IPS-11a (cell line): Measurements from ENCODE around the gene TMF1.

Experiments
- H3K4me3 ChIP-seq: one replicate; pipeline ENCODE4 v1.5.1; 2013; ENCODE audit warnings: low read depth, low read length, control low read depth

TMF1 gene

DNA sequence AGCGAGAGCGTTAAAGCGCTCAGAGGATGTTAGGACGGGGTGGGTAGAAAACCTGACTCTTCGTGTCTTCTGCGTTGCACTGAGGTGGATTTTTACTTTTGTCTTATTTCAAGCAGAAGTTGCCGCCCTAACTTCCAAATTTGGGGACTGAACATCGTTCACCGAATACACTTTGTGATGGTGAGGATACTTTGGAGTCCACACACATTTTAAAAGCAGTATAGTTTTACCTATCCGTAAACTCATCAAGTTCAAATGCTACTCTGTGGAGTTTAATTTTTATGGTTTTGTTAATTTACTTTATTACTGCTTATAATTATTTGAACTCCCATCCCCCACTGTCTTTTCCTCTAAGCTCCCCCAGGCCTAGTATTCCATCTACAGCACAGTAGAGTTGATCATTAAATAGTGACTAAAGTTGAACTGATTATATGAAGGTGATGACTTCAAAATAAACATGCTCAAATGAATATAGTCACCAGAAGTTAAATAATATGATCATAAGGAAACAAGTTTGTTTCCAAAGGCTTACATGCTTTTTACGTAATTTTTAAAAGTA, 38.0 kb downstream of the TMF1 start:
- peak overlapping the region; percentile 63 for H3K4me3 ChIP-seq

DNA sequence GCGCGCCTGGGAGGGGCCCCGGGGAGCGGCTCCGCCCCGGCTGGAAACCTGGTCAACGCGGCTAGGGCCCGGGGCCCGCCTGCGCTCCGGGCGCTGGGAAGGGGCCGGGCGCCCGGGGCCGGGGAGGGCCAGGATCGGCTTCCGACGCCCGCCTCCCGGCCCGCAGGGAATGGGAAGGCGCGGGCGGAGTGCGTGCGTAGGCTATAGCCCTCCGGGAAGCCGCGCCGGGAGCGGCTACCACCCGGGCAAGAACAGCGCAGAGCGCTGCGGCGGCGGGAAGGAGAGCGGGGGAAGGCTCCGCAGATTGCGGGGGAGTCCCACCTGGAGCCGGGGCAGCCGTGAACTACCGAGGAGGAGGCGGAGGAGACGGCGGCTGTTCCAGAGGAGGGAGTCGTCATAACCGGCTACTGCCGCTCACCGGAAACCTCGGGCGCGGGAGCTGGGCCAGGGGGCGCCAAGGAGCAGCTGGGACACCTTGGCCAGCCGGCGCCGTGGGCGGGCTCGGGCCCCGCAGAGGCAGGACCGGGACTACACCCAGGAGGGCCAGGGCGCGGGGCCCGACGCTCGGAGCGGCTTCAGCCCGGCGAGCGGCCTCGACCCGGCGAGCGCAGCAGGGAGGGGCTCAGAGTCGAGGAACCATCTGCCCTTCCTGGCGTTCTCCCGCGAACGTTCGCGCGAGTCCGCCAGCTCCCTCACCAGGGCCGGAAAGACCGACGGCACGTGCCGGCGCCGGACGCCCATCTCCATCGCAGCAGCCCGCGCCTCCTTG, 38.7 kb downstream of the TMF1 start, which contains the start of gene EOGT:
Gene EOGT (minus strand): TSS at position 432 of the 769 bp plus-strand sequence. CDS start 3,838 bp downstream, outside the sequence.
- peak within 1 kb of the TSS; percentile 63 for H3K4me3 ChIP-seq

DNA sequence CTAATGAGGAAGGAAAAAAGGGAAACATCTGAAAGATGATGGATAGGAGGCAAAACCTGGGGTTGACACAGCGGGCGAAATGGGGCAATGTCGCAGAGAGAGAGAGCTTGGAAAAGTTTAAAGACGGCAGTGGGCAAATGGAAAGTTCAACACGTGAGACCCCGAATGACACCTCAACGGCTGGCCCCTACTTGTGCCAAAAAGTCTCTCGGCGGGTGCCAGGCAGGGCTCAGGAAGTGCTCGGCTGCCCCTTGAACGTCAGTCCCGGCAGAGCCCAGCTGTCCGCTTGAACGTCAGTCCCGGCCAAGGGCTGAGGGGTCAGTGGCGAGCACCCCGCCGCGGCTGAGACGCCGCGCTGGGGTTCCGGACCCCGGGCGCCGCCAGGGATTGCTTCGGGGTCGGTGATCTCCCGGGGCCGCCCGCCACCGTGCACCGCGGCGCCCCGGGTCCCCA, 39.3 kb downstream of the TMF1 start:
- H3K4me3 ChIP-seq, result peak overlapping the region; percentile 63

DNA sequence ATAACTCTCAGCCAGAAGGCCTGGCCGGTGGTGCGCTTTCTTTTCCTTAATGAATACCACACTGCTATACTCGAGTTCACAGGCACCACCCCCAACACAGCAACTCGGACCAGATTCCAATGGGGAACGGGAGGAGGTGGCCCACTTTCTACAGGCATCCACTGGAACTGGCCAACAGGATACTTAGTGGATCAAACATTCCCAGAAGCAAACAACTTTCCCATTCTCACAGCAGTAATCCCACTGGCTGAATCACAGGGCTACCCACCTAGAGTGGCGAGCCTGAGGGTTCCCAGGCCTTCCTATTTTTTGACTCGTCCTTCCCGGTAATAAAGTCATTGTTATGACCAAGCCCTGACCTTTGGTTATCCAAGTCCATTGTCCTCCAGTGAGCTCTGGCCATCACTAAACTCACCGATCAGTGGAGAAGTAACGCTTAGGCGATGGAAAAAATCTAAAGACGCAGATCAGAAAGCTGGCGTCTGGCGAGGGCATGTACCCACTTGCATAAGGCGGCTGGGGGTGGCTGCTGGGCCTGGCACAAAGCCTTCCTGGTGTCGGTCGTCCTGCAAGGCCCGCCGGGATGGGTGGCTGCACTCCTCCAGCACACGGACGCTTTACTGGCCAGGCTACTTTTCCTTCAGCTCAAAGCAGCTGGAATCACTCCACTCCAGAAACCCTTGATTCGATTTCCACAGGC, 39.9 kb downstream of the TMF1 start:
- H3K4me3 ChIP-seq, result no peak overlapping the region

DNA sequence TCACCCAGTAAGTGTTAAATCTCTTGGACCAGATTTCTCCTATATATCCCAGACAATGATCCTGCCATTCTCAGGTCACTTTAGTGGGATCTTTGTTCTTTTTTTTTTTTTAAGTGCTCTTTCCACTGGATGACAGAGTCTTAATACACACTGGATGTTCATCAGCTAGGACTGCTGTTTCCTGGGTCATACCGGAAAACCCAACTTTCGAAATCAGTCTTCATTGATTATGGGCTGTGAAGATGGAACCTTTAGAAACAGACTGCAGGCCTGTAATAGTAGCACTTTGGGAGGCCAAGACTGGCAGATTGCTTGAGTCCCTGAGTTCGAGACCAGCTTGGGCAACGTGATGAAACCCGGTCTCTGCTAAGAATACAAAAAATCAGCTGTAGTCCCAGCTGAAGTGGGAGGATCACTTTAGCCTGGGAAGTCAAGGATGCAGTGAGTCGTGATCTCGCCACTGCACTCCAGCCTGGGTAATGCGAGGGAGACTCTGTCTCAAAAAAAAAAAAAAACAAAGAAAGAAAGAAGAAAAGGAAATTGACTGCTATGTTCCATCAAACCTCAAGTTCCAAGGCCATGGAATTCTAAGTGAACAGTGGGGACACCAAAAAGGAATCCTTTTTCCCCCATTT, 40.9 kb downstream of the TMF1 start:
- H3K4me3 ChIP-seq, result no peak overlapping the region

DNA sequence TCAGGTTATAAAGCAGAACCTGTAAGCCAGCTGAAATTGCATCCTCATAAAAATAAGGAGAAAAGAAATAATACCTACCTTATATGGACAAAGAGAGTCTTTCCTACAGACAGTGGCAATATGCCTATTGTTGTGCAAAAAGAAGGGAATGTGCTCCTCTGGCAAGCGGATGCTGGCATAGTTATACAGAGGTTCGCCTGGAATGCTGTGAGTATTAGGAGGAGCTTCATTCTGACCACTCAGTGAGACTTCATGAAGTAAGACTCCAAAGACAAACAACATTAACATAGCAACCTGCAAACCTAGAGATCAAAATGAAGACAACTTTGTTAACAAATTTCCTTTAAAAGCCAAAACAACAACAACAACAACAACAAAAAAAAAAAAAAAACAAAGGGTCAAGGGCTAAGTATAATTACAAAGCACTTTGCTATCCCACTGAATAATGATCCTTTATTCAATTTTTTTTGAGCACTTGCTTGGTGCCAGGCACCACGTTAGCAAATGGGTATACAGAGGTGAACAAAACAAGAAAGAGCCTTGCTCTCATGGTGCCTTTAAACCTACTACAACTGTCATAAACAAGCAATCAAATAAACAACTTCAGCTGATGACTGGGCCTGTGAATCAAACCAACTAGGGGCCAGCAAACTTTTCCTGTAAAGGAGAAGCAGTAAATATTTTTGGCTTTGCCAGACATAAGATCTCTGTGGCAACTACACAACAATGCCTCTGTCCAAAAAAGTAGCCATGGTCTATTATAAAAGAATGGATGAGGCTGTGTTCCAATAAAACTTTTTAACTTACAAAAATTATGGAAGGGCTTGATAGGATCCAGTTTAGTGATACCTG, 42.3 kb downstream of the TMF1 start:
- H3K4me3 ChIP-seq, result no peak overlapping the region

DNA sequence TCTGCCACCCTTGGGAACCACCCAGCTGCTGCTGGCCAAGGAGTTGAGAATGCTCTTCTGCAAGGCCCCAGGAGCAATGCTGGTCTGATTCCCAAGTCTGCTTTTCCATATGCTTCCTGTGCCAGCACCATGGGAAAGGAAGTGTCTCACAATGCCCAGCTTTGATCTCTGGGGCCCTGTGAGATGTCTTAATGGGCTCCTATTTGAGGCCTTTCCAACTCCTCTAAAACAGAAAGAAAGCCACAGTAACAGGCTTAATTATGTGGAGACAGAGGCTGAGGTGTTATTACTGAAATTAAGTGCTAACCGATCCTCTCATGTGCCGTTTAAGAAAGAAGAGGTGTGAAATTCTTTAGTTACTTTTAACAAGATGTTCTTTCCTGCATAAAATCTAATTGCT, 43.2 kb downstream of the TMF1 start:
- H3K4me3 ChIP-seq, result no peak overlapping the region

DNA sequence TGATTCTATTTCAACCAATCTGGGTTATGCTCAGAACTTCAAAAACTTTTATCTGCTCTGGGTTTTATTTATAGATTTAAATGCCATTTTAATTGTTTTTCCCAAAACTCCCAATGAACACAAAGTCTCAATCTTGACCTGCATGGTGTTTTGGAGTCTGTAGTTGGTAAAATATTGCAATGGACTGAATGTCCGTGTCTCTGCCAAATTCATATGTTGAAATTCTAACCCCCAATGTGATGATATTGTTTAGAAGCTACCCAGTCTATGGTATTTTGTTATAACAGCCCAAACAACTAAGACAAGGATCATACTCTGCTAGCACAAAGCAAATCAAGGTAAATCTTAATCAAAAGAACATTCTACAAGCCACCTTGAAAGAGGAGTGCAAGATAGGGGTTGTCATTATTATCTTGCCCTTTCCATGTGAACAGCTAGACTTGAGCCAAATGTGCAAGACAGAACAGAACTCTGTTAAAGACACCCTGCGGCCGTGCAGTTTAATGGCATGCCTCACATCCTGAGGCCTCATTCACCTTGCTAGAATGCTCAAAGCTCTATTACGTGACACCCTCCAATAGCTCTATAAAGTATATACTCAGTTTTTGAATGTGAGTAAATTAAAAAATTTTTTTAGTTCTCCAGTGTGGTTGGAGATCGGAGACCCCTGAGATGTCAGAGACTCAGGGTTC, 46.2 kb downstream of the TMF1 start:
- no peak overlapping the region for H3K4me3 ChIP-seq

DNA sequence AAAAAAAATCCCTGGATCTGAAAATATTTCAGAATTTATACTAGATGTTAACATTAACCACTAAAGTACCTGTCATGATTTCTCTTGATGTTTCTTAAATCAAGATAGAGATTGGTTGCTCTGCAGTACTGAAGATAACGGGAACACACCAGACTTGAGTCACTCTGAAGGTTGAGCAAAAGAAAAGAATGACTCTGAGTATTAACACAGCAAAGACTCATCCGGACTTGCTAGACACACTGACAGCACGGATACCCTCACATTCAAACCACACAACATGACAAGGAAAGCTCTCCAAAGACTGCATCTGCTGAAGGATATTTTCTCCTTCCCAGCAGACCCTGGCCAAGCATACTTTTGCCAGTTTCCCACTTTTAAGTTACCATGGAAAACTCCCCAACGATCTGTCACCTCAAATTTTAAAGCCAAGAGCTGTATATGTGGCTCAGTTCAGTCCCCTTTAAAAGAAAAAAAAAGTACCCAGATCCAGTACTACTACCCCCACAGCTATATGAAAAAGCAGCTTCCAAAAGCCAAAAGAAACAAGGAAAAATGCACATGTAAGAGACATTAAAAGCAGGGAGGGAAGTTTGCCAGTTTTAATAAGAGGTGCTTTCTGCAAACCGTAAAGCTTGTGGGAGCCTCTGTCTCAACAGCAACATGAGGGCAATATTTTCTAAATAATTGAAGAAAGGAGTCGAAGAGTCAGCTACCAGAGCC, 46.9 kb downstream of the TMF1 start:
- no peak overlapping the region for H3K4me3 ChIP-seq

DNA sequence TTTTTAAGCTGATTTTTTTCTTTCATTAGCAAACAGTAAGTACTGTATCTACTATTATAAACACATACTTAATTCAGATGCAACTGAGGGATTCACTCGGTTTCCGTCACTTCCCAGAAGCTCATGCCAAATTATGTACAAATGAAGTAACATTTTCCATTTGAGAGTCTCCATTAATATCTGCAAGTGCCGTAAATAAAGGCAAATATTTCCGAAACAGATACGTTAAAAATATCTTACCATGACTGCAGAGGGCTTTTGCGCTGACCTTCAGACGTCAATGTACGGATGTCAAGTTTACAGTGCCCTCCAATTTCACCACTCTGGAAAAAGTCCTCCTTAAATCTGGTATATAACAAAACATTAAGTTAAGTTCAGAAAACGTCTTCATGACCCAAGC, 48.0 kb downstream of the TMF1 start:
- no peak overlapping the region for H3K4me3 ChIP-seq

DNA sequence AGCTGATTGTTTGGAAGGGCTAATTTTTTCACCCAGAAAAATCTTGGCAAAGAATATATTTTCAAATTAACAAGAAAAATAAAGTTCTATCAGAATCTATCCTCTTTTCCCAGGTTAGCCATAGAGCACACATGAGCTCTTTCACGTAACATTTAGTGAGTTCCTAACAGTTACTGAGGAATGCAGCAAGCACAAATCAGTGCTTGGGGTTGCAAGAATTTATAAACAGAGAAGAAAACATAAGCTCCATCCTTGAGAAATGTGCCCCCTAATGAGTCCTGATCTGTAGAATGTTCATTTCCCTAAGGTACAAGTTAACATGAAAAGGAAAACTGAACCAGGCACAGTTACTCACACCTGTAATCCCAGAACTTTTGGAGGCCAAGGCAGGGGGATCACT, 52.5 kb downstream of the TMF1 start:
- no peak overlapping the region for H3K4me3 ChIP-seq

DNA sequence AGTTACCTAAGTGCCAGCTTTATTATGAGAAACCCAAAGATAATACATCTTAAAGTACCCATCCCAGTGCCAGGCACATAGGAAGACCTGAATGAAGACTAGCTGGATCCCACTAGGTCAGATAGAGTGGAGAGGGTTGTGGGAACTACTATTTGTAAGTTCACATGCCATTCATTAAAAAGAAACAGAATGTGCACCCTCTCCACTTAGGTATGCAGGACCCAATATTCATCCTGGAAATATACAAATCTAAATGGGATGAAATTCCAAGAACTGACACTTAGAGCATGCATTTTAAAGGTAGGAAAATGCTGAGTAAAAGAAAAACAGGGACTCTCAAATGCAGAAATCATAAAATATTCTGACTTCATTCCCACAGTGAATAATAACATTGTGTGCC, 53.0 kb downstream of the TMF1 start:
- no peak overlapping the region for H3K4me3 ChIP-seq

DNA sequence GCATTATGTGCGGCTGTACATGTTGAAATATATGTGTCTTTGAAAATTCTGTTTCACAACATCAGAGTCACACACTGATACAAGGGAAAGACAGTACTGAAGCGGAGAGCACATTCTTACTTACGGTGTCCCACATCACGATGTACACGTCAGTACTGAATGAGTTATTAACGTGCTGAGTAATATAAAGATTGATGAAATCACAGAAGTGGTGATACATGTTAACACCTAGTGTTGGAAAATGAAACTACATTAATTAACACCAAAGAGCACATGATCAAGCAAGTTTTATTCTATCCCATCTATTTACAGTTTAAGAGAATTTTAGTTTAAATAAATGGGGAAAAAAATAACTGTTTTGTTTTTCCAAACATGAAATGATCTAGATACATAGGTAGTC, 54.2 kb downstream of the TMF1 start:
- no peak overlapping the region for H3K4me3 ChIP-seq

DNA sequence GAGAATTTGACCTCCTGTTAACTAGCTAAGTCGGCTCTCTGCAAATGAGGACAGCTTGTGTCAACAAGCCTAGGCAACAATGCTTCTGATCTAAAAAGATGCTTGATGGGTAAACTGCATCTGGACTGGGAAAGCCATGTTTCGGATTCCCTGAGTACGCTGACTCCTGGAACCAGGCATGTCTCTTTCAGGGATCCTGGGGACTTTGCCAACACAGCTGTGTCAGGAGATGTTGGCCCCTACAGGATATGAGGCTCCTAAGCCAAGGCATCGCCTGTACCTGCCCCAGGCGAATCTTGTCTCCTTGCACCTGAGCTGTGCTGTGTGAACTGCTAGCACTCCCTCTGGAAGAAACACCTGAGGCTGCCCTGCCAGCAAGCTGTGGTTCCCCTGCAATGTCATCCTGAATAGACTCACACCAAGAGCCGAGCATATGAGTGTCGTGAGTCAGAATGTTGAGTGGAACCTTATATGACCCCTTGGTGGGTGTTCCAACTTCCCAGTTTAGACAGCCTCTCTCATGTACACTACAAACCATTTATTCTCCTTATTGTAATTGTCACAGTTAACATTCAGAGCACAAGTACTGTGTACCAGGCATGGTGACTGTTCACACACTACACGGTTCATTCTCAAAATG, 55.7 kb downstream of the TMF1 start:
- no peak overlapping the region for H3K4me3 ChIP-seq

DNA sequence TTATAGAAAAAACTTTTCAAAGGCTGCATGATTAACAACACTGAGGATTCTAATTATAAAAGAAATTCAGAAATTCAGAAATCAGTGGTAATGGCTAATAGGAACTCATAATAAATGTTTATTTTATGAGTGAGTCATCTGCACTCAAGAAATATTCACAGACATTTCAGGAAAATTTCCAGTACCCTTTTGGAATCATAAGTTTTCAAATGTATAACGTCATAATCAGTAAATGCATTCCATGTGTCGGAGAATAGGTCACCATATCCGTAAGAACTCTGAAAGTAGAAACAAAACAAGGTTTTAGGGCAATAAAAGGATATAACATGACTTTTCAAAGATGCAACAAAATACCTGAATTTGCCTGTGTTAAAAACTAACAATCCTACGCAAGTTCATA, 63.4 kb downstream of the TMF1 start:
- no peak overlapping the region for H3K4me3 ChIP-seq

DNA sequence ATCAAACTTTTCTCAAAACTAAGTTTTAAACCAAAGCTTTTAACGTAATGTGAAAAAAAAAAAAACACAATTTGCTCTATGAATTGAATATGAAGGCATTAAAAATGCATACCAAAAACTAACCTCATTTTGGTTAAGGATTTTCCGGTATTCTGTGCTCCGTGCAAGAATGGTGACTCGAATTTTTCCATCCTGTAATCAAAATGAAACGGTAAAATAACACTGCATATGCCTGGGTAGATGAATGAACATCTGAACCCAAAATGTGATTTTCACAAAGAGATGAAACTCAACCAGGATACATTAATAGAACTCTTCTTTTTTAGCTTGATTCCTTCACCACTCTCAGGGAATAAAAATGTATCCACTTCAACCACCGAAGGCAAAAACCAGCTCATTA, 64.8 kb downstream of the TMF1 start:
- H3K4me3 ChIP-seq, result no peak overlapping the region

DNA sequence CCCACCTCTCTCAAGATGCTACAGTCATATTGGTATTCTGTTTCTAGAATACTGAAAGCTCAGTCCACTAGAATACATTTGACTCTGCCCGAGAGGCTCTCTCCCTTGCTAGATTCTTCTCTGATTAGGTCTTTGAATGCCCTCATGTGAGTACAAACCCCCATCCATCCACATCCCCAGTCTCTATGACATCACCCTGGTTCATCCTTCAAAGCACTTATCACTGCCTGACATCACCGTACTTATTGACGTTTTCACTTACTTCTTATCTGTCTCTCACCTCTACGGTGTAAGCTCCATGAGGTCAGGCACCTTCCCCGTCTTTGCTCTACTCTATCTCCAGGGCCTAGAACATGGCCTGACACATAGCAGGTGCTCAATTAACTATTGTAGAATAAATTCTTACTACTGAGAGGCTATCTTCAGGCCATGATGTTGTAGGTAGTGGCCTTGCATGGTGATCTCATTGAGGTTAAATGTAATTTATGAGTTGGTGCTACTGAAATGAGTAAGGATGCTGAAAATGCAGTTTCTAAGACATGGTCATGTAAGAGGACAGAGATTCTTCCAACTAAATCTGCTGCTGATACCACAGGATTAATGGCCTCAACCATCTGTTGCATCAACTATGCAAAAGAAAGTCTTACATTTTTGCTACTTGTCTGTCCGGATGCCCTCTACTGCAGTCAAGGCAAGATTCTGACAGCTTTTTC, 65.5 kb downstream of the TMF1 start:
- H3K4me3 ChIP-seq, result no peak overlapping the region

DNA sequence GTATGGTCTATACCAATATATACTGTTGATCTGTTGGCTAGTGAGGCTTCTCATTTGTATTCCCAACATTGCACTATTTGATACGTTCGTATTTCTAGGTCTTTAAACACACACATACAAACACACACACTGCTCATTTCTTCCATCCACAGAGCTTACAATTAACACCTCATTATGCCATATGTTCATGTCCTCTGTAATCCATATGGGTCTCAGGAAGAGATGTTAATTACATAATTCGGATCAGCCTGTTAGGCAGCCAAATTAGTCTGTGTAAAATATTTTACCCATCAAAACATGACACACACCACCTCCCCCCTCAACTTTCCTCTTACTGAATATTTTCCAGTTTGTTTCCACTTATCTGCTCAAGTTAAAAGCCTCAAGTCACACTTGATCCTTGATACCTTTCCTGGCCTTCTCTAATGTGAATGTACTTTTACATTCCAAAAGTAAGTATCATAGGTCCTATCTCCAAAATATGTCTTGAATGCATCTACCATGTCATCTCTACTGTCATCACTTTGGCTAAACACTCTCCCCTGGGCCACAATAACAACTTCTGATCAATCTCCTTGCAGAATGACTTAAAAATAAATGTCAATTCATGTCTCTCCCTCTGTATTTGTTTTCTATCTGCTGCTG, 66.9 kb downstream of the TMF1 start:
- no peak overlapping the region for H3K4me3 ChIP-seq
